ENCODE data around the gene ODAD3. TPM values are rescaled to one million over a fixed set of nuclear protein-coding genes. Genes with fewer than 3 reads are reported as not detected.

ODAD3 gene
- total and polyA plus RNA-seq, 10 of the 15 experiments (the other 5 are each of a cell fraction or from before 2014, with no cell fraction given): 0.11 to 0.39 (median 0.28) TPM; not detected in 7

DNA sequence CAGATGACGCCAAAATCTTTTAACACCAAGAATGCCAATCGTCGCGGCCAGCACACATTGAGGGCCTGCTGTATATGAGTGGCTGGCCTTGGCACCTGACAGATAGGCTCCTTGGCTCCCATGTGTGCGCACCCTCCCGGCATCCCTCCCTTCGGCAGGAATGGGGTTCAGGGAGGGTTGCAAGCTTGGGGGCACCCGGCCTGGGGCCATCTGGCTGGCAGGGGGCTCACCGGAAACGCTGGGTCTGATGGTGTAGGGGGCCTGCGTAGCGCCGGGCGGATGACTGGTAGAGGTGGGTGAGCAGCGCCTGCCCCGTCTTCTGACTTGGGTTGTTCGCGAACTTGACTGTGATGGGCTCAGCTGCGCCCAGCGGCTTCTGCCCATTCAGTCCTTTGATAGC lies 22.9 kb upstream of the ODAD3 start:
- intact Hi-C loops (cut with micrococcal nuclease; ENCODE audit: unreplicated experiment) (no loop called here), in situ Hi-C loops (cut with MboI) (no loop called here)
- ATAC-seq: no peak
- no peak for DNase-seq (ENCODE audit: low read depth, low spot score)
- Histone ChIP-seq H3K4me3 (no peak overlapping the region), H3K36me3 (ENCODE audit: control insufficient read depth in 2 of 2, insufficient read depth in 2 of 2, low read length in 1 of 2) (no peaks in the 10 kb centered on the region), H3K27ac (ENCODE audit: control insufficient read depth, insufficient read depth) (no peak overlapping the region), H3K9me3 (replicated peaks; ENCODE audit: control insufficient read depth, insufficient read depth, low read length) (no peaks in the 10 kb centered on the region), H2AFZ (ENCODE audit: control insufficient read depth, low read depth, low read length) (no peak overlapping the region), H3K79me2 (ENCODE audit: control insufficient read depth, insufficient read depth, low read length) (no peaks in the 10 kb centered on the region), H4K20me1 (ENCODE audit: control insufficient read depth, insufficient read depth) (no peaks in the 10 kb centered on the region), H3K4me2 (ENCODE audit: control insufficient read depth, insufficient read depth) (no peak overlapping the region), H3K27me3 (replicated peaks in 1 of 2; ENCODE audit: control insufficient read depth in 2 of 2, insufficient read depth in 2 of 2, low read length in 1 of 2) (no peaks in the 10 kb centered on the region), H3K4me1 (ENCODE audit: control insufficient read depth, insufficient read depth, low read length) (no peaks in the 10 kb centered on the region), H3K9ac (ENCODE audit: control insufficient read depth, insufficient read depth, low read length) (no peak overlapping the region)
- ChIA-PET CTCF (interaction anchor here (1.1 kb wide), 1 partner anchor 75 kb away, joined by 3 read pairs; no protein-coding TSS in a partner anchor), RAD21 (ENCODE audit: unreplicated experiment) (interaction anchor here (0.8 kb wide), 1 partner anchor 25 kb away, joined by 4 read pairs; no protein-coding TSS in a partner anchor), SMC1A (ENCODE audit: uncharacterized antibody, unreplicated experiment) (no interaction called here), POLR2A (no interaction called here)
- no peak for FAIRE-seq
- WGBS (ENCODE audit: insufficient coverage, insufficient replicate concordance, low lambda C conversion rate, missing lambda C conversion rate): 71% methylated on average over 20 of the region's 20 CpGs
- no peak for TF ChIP-seq NKRF (conservative IDR thresholded peaks at IDR 0.05)
- no peak for TF ChIP-seq ETV6 (conservative IDR thresholded peaks at IDR 0.05 in 1 of 2, IDR thresholded peaks at IDR 0.05 in 1 of 2; ENCODE audit: borderline replicate concordance in 1 of 2, low read depth in 1 of 2)
- TF ChIP-seq NFIC (IDR thresholded peaks at IDR 0.05; ENCODE audit: low read depth, low read length): no peak
- TF ChIP-seq, protein P1, sequence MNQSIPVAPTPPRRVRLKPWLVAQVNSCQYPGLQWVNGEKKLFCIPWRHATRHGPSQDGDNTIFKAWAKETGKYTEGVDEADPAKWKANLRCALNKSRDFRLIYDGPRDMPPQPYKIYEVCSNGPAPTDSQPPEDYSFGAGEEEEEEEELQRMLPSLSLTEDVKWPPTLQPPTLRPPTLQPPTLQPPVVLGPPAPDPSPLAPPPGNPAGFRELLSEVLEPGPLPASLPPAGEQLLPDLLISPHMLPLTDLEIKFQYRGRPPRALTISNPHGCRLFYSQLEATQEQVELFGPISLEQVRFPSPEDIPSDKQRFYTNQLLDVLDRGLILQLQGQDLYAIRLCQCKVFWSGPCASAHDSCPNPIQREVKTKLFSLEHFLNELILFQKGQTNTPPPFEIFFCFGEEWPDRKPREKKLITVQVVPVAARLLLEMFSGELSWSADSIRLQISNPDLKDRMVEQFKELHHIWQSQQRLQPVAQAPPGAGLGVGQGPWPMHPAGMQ (IDR thresholded peaks at IDR 0.05; ENCODE audit: borderline replicate concordance): no peak
- no peak for TF ChIP-seq ZBTB33 (IDR thresholded peaks at IDR 0.05)
- no peak for TF ChIP-seq SUZ12 (IDR thresholded peaks at IDR 0.05; ENCODE audit: unreplicated experiment)
- no peak for TF ChIP-seq ELK1 (IDR thresholded peaks at IDR 0.05; ENCODE audit: low read depth, low read length)
- no peak for TF ChIP-seq PKNOX1 (IDR thresholded peaks at IDR 0.05)
- TF ChIP-seq, protein P2, sequence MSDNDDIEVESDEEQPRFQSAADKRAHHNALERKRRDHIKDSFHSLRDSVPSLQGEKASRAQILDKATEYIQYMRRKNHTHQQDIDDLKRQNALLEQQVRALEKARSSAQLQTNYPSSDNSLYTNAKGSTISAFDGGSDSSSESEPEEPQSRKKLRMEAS (IDR thresholded peaks at IDR 0.05; ENCODE audit: low read depth, low read length): no peak
- BruUV-seq (replicated peaks): no TSS peak

Data from GM12878 (cell line).